Neural cell (in vitro differentiated cells): ENCODE data around the gene SLC37A2.

Experiments
- EP300 ChIP-seq: fragments of 450-650 bp; conservative IDR thresholded peaks from 2 replicates; pipeline ENCODE4 v1.6.1; 2014; ENCODE audit warnings: antibody characterized with exemption, mild to moderate bottlenecking, moderate library complexity; ENCODE audit not compliant: poor library complexity, severe bottlenecking
- EZH2 ChIP-seq: fragments of 200-600, 300-800 bp; shearing (Covaris generic), sonication (generic); IDR thresholded peaks from 2 replicates; pipeline ENCODE4 v1.6.1; 2014; ENCODE audit warnings: antibody characterized with exemption, low read length, borderline replicate concordance, mild to moderate bottlenecking; ENCODE audit not compliant: insufficient read depth, poor library complexity, severe bottlenecking
- MXI1 ChIP-seq: fragments of 450-650 bp; conservative IDR thresholded peaks from 2 replicates; pipeline ENCODE4 v1.6.1; 2014; ENCODE audit warnings: antibody characterized with exemption, mild to moderate bottlenecking; ENCODE audit not compliant: poor library complexity, severe bottlenecking
- RAD21 ChIP-seq: fragments of 450-650 bp; conservative IDR thresholded peaks from 2 replicates; pipeline ENCODE4 v1.6.1; 2014; ENCODE audit warnings: antibody characterized with exemption, mild to moderate bottlenecking, moderate library complexity
- TAF1 ChIP-seq: IDR thresholded peaks from 2 replicates; pipeline ENCODE4 v1.6.1; 2012; ENCODE audit warnings: low read depth
- TF ChIP-seq, protein P1 (sequence below): fragments of 450-650 bp; IDR thresholded peaks from 2 replicates; pipeline ENCODE4 v1.5.1; 2014; ENCODE audit warnings: antibody characterized with exemption, mild to moderate bottlenecking, moderate library complexity; ENCODE audit not compliant: poor library complexity, severe bottlenecking
- TF ChIP-seq, protein P2 (sequence below): IDR thresholded peaks from 2 replicates; pipeline ENCODE4 v1.6.1; 2012; ENCODE audit warnings: borderline replicate concordance

DNA sequence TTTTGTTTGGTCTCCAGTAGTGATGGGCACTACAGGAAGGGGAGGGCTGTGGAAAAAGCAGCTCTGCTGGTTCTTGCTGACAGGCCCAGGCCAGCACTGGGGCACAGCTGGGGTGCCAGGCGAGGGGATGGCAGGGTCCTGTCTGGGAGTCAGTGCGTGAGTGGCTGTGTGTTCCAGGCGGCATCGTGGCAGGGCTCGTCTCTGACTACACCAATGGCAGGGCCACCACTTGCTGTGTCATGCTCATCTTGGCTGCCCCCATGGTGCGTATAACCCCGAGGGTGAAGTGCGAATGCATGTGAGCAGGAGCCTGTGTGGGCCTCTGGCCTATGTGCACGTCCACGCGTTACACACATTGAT, 20.9 kb downstream of the SLC37A2 start:
- TF ChIP-seq, protein P1, sequence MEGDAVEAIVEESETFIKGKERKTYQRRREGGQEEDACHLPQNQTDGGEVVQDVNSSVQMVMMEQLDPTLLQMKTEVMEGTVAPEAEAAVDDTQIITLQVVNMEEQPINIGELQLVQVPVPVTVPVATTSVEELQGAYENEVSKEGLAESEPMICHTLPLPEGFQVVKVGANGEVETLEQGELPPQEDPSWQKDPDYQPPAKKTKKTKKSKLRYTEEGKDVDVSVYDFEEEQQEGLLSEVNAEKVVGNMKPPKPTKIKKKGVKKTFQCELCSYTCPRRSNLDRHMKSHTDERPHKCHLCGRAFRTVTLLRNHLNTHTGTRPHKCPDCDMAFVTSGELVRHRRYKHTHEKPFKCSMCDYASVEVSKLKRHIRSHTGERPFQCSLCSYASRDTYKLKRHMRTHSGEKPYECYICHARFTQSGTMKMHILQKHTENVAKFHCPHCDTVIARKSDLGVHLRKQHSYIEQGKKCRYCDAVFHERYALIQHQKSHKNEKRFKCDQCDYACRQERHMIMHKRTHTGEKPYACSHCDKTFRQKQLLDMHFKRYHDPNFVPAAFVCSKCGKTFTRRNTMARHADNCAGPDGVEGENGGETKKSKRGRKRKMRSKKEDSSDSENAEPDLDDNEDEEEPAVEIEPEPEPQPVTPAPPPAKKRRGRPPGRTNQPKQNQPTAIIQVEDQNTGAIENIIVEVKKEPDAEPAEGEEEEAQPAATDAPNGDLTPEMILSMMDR = no peak
- TF ChIP-seq EZH2 = no peak
- no peak for TF ChIP-seq TAF1
- TF ChIP-seq EP300 = no peak
- no peak for TF ChIP-seq MXI1
- TF ChIP-seq, protein P2, sequence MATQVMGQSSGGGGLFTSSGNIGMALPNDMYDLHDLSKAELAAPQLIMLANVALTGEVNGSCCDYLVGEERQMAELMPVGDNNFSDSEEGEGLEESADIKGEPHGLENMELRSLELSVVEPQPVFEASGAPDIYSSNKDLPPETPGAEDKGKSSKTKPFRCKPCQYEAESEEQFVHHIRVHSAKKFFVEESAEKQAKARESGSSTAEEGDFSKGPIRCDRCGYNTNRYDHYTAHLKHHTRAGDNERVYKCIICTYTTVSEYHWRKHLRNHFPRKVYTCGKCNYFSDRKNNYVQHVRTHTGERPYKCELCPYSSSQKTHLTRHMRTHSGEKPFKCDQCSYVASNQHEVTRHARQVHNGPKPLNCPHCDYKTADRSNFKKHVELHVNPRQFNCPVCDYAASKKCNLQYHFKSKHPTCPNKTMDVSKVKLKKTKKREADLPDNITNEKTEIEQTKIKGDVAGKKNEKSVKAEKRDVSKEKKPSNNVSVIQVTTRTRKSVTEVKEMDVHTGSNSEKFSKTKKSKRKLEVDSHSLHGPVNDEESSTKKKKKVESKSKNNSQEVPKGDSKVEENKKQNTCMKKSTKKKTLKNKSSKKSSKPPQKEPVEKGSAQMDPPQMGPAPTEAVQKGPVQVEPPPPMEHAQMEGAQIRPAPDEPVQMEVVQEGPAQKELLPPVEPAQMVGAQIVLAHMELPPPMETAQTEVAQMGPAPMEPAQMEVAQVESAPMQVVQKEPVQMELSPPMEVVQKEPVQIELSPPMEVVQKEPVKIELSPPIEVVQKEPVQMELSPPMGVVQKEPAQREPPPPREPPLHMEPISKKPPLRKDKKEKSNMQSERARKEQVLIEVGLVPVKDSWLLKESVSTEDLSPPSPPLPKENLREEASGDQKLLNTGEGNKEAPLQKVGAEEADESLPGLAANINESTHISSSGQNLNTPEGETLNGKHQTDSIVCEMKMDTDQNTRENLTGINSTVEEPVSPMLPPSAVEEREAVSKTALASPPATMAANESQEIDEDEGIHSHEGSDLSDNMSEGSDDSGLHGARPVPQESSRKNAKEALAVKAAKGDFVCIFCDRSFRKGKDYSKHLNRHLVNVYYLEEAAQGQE = no peak
- TF ChIP-seq RAD21 = no peak
